GM18526 (cell line): Measurements from ENCODE around the gene CCR4.

Experiments used
- POLR2A ChIP-seq: IDR thresholded peaks from 3 replicates; pipeline ENCODE4 v1.6.1; 2011; ENCODE audit not compliant: insufficient read length; ENCODE audit errors: extremely low read depth

CCR4 gene

DNA sequence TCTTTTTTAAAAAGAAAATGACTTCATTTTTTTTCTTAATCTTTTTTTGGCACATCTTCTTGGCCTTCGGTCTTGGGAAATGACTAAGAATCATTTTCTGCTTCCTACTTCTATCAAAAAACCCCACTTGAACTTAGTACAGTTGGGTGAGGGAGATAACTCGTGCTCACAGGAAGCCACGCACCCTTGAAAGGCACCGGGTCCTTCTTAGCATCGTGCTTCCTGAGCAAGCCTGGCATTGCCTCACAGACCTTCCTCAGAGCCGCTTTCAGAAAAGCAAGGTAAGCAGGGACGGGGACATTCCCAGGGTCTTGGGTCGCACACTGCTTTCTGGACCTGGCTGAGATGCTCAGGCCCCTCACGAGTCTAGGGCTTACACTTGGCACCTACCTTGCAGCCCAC is at the start of gene CCR4:
CCR4 (plus strand) TSS at position 235 of the 402 bp plus-strand sequence. CDS start 1,779 bp downstream, outside the sequence.
- no peak for TF ChIP-seq POLR2A

DNA sequence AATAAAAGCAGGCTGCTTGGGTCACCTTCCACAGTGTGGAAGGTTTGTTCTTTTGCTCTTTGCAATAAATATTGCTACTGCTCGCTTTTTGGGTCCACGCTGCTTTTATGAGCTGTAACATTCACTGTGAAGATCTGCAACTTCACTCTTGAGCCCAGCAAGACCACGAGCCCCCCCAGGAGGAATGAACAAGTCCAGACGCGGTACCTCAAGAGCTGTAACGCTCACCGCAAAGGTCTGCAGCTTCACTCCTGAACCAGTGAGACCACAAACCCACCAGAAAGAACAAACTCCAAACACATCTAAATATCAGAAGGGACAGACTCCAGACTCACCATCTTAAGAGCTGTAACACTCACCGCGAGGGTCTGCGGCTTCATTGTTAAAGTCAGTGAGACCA is 47.5 kb upstream of the CCR4 start:
- TF ChIP-seq POLR2A = no peak

DNA sequence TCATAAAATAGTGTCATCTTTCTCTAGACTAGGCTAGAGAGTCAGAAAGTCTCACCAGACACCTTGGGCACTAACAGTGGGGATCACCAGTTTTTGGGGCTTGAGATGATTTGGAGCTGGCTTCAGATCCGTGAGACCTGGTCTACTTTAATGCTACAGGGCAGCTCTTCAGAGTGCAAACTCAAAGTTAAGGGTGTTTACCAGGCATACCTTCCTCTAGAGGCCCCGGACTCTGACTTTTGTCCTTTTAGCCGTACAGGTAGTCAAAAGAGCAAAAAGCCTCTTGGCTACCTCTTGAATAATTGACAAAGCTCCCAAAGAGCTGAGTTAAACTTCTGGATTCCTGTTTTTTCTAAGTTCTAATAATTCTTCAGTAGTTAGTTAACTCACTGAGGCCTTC is 41.4 kb upstream of the CCR4 start:
- no peak for TF ChIP-seq POLR2A

DNA sequence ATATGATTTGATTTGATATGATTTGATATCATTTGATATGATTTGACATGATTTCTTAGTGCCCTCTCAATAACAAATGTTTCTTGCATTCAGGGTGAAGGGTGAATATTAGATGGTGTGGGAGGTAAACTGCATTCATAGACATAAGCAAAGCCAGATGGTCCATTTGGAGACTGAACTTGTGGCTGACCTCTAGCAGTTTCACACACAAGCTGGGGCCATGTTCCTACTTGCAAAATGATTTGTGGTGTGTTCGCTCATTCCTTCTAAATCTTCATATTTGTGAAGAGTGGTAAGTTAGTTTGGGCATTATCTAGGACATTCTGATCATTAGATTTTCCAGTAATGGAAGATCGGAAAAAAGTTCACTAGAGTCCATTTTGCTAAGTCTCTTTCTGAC is 40.5 kb upstream of the CCR4 start:
- no peak for TF ChIP-seq POLR2A

DNA sequence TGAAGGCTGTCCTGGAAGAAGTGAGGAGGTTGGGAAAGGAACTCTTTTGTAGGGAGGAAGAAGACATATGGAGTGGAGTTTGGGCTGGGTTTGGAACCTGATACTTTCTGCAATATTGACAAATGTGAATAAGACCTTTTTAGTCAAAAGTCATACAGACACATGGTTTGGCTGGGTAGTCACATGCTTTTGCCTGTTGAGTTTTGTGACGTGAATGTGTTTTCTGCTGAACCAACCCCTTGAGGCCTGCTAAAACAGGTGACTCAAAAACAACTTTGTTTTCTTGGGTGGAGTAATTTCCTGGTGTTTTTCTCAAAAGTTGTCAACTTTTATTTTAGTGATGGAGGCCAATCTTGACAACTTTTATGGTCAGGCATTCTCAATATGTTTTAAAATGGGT is 39.4 kb upstream of the CCR4 start:
- TF ChIP-seq POLR2A = no peak

DNA sequence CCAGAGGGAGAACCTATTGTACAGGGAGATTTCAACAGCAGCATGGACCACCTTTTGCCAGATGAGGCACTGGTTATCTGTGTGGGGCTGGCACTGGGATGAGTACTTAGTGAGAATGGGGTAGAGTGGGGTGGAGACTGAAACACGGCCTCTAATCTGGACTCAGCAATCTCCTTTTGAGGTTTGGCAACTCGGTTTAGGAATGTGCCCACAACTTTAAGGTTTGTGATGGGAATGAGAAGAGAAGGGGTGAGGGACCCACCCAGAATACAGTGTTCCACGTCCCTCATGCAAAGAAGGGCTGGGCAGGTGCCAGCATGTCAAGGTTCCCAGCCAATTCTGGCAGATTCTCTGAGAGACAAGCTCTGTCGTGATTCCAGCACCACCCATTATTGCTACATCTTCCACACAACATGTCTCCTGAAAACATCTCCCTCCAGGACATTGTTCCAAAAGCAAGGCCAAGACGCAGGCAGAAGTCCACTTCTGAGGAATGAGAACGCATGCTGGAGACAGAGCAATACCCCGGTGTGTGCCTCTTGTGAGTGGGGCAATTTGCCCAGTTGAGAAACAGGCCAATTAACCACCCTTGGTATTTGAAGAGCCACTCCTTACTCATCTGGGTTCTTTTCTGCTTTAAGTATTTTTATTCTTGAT is 37.5 kb upstream of the CCR4 start:
- TF ChIP-seq POLR2A = no peak

DNA sequence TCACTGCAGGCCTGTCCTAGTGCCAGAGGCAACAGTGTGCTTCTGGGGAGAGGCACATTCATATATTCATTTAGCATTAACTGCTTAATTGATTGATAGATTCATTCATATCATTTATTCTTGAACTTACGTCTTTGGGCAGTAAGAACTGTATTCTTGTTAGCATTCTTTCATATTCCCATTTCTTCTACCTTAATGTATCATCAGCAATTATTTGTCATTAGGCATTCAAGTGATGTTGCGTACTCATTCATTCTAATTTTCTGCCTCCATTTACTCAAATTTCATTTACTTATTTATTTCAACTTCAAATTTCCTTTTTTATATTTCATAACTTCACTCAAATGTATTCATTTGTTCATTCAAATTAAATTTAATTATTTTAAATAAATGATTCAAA is 31.5 kb upstream of the CCR4 start:
- TF ChIP-seq POLR2A = no peak

DNA sequence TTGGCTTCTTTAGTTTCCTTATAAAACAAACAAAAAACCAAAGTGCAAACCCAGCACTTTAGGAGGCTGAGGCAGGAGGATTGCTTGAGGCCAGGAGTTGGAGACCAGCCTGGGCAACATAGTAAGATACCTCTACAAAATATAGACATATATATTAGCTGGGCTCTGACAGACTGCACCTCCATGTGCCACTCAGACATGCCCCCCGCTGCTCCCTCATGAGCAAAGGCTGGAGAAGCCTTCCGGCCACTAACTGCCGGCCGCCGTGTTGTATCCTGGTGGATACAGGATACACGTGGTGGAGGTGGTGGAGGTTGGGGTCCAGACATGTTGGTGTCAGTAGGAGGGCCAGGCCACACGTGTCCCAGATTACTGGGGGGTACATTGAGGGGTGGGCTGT is 29.4 kb upstream of the CCR4 start:
- TF ChIP-seq POLR2A = no peak

DNA sequence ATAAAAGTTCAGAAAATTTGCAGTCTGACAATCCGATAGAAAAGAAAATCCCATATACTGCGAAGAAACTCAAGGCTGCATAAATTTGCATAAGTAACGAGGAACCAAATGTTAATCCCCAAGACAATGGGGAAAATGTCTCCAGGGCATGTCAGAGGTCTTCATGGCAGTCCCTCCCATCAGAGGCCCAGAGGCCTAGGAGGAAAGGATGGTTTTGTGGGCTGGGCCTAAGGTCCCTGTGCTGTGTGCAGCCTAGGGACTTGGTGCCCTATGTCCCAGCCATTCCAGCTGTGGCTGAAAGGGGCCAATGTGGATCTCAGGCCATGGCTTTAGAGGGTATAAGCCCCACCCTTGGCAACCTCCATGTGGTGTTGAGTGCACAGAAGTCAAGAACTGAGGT is 21.3 kb upstream of the CCR4 start:
- no peak for TF ChIP-seq POLR2A

DNA sequence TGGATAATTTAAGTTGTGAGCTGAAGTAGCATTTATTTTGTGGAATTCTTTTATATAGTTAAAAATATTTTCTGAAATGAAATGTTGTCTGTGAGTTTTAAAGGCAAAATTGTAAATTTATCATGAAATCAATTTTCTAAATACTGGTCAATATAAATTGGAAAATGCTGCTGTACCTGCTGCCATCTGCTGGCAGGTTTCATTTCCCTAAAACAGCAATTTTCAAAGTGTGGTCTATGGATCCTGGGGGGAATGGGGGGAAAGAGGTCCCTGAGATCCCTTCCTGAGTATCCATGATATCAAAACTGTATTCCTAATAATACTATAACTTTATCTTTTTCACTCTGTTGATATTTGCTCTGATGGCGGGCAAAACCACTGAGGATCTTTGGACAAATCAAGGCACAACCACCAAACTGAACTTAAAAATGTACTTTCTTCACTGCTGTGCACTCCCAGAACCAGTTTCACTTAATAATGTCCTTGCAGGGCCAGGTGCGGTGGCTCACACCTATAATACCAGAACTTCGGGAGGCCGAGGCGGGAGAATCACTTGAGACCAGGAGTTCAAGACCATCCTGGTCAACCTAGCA is 17.2 kb upstream of the CCR4 start:
- TF ChIP-seq POLR2A = no peak

DNA sequence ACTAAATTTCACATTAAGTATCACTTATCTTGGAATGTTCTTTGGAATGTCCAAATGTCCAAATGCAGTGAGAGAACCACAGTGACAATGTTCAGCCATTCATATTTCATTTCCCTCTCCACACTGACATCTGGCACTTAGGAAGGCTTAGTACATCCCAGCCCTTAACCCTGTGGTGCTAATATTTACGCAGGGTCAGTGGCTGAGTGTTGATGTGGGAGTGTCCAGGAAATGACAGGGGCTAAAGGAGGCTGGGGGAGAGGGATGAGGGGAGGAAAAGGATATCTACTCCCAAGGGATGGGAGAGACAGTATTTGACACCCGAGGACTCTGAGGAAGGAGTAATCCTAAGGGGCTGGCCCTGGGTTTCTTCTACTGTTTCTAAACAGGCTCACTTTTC is 14.1 kb upstream of the CCR4 start:
- no peak for TF ChIP-seq POLR2A

DNA sequence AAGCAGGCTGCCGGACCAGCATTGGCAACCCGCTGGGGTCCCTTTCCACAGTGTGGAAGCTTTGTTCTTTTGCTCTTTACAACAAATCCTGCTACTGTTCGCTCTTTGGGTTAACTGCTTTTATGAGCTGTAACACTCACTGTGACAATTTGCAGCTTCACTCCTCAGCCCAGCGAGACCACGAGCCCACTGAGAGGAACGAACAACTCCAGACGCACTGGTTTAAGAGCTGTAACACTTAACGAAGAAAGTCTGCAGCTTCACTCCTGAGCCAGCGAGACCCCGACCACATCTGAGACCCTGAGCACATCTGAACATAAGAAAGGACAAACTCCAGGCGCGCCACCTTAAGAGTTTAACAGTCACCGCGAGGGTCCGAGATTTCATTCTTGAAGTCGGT is 10.7 kb upstream of the CCR4 start:
- no peak for TF ChIP-seq POLR2A

DNA sequence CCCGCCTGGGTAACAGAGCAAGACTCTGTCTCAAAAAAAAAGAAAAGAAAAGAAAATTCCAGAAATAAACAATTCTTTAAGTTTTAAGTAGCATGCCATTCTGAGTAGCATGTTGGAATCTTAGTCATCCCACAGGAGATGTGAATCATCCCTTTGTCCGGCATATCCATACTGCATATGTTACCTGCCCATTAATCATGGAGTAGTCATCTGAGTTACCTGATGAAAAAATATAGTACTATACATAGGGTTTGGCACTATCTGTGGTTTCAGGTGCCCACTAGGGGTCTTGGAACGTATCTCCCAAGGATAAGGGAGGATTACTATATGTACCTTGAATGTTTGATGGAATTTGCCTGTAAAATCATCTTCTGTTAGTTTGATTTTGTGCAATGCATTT is 6.3 kb upstream of the CCR4 start:
- no peak for TF ChIP-seq POLR2A

DNA sequence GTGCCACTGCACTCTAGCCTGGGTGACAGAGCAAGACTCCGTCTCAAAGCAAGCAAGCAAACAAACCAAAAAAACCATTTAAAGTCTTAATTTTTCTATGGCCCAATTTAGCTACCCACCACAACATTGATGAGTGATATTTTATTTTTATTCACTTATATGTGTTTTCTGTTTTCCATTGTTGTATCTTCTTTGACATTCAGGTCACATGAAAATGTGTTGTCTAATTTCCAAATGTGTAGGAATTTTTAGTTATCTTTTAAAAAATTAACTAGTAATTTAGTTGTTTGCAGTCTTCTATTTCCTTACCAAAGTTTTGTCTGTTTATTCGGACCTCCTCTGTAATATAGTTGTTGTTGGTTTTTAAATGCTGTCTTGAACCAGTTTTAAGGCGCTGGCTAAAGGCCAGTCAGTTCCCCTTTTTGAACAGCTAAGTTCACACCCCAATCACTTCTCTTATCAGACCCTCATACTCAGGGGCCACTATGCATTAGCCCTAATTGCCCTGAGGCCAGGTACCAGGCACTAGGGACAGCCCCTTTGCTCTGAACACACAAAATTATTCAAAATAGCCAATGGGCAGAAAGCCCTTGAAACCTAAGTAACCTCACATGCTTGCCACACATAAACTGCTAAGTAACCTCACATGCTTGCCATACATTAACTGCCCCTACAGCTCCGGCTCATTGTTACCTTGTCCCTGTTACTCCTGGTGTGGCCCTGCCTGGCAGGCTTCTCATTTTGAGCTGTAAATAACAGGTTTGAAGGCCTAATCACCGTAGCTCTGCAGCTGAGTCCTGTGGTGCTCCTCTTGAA is 4.3 kb upstream of the CCR4 start:
- no peak for TF ChIP-seq POLR2A

DNA sequence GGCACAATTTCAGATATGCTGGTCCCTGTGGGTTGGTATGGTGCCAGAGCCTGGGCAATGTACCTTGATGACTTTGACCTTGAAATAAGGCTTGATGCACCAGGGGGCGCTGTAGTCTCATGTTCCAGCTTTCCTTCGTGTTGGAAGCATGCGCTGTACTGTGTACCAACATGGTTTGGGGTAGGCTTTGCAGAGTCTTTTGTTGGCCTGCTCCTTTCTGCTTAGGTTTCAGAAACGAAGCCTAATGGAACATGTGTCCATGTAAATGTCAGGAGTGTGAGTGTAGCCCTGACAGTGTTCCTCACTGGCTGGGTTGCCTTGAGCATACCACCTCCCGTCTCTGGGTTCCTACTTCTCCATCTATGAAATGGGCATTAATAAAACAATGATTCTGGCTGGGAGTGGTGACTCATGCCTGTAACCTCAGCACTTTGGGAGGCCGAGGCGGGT is 3.6 kb upstream of the CCR4 start:
- no peak for TF ChIP-seq POLR2A

DNA sequence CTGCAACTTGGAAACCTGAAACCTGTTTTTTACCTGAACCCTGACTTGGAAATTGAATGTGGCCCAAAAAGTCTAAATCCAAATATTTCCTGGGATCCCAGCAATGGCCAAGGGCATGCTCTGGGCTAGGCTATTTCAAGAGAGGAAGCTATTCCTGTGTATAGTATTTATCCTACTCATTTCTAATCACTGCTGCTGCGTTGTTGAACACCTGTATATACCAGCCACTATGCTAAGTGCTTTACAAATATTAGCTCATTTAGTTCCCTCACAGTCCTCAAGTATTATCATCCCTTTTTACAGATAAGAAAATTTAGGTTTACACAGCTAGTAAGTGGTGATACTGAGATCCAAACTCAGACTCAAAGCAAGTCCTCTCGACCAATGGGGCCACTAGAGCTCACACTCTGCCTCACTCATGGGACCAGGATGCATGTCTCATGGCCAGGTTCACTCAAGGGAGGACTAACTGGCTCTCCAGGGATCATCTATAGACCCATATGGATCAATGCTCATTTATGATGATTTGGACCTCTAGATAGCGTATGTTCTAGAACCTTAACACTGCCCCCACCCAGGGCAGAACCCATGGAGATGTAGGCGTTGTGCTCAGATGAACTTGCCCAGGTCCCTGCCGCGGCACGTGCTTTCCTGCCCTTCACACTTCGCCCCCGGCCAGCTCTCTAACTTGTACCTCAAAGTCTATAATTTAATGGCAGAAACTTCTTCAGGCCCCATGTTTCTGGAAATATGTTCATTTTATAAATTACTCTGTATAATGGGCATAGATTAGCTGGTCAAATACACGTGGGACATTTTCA is 2.6 kb upstream of the CCR4 start:
- no peak for TF ChIP-seq POLR2A

DNA sequence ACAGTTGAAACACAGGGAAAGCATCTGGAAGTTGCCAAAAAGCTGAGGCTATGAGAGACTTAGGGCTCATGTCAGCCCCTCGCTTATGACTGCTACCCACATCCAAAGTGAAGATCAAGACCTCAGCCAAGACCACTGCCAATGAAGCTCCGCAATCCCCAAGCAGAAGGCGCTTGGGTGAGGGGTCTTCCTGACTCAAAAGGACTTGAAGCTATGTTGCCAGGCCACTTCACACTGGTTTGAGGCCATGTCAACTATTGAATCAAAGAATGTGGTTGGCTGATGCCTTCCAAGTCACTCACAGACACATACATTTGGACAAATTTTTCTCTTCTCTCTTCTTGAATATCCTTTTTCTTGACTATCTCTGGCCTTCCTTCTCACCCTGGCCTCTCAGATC is 928 bp upstream of the CCR4 start:
- TF ChIP-seq POLR2A = no peak
